CD4-positive, CD25-positive, alpha-beta regulatory T cell (primary cell): ENCODE measurements around the gene ZNRF3. TPM values are rescaled to one million over a fixed set of nuclear protein-coding genes. Genes with fewer than 3 reads are reported as not detected.
"Not testable (repeated sequence)": the region's sequence is repeated elsewhere in the genome, so short reads cannot be mapped to it uniquely, and the experiment has no call there.

Experiments used
- ATAC-seq, 2 donors: fragments of 150-1000 bp; cut with Tn5 transposase; one replicate each; pipeline ENCODE4 v1.10.0; 2021; ENCODE audit warnings: low read depth in 2 of 2, moderate number of reproducible peaks in 2 of 2, moderate library complexity in 1 of 2
- DNase-seq, 3 donors: peaks; one replicate each; pipeline versions ENCODE4 v3.0.0 to v3.0.0-alpha.2; 2012 to 2022; ENCODE audit warnings: mixed read lengths in 1 of 3
- H3K27ac ChIP-seq: one replicate; pipeline ENCODE4 v1.7.0; 2013; ENCODE audit warnings: mild to moderate bottlenecking, low read length; ENCODE audit not compliant: insufficient read depth, poor library complexity, severe bottlenecking
- H3K27me3 ChIP-seq: one replicate; pipeline ENCODE4 v1.7.0; 2013; ENCODE audit warnings: low read length; ENCODE audit not compliant: control insufficient read depth, insufficient read depth
- H3K36me3 ChIP-seq: one replicate; pipeline ENCODE4 v1.7.0; 2013; ENCODE audit warnings: mild to moderate bottlenecking, low read length, moderate library complexity; ENCODE audit not compliant: control insufficient read depth, insufficient read depth
- H3K4me1 ChIP-seq: 2 replicates; pipeline ENCODE4 v1.7.0; 2013; ENCODE audit warnings: mild to moderate bottlenecking, low read length; ENCODE audit not compliant: insufficient read depth, control insufficient read depth, poor library complexity, severe bottlenecking
- H3K4me3 ChIP-seq: one replicate; pipeline ENCODE4 v1.7.0; 2013; ENCODE audit warnings: low read depth, mild to moderate bottlenecking, low read length, moderate library complexity
- H3K9me3 ChIP-seq, 2 experiments: 1 replicate in 1 of 2; 2 replicates in 1 of 2; pipeline ENCODE4 v1.7.0; 2013; ENCODE audit warnings: low read length in 2 of 2, mild to moderate bottlenecking in 1 of 2, moderate library complexity in 1 of 2; ENCODE audit not compliant: control insufficient read depth in 2 of 2
- H3K27ac Mint-ChIP-seq, 3 donors: one replicate each; pipeline ENCODE4 v1.8.0; 2020 to 2022; ENCODE audit warnings: mild to moderate bottlenecking in 3 of 3, mixed read lengths in 3 of 3, moderate library complexity in 2 of 3
- H3K27me3 Mint-ChIP-seq: one replicate; pipeline ENCODE4 v1.8.0; 2022; ENCODE audit warnings: mild to moderate bottlenecking, mixed read lengths
- H3K36me3 Mint-ChIP-seq: one replicate; pipeline ENCODE4 v1.8.0; 2020; ENCODE audit warnings: mixed read lengths
- H3K4me1 Mint-ChIP-seq, 4 donors: one replicate each; pipeline ENCODE4 v1.8.0; 2020 to 2022; ENCODE audit warnings: mixed read lengths in 4 of 4, mild to moderate bottlenecking in 1 of 4
- H3K4me3 Mint-ChIP-seq, 4 donors: one replicate each; pipeline ENCODE4 v1.8.0; 2020 to 2022; ENCODE audit warnings: mild to moderate bottlenecking in 4 of 4, mixed read lengths in 4 of 4, moderate library complexity in 3 of 4
- H3K9me3 Mint-ChIP-seq, 7 donors: one replicate each; pipeline ENCODE4 v1.8.0; 2020 to 2022; ENCODE audit warnings: mixed read lengths in 7 of 7, mild to moderate bottlenecking in 3 of 7, moderate library complexity in 2 of 7
- polyA plus RNA-seq, 4 donors: library from polyadenylated mRNA; unstranded; fragments of 300-500 nt; fragmentation: Illumina TruSeq; gene quantifications; one replicate each; pipeline ENCODE4 v1.2.3, GENCODE V29; 2021
- total RNA-seq: library from RNA; stranded (reverse); gene quantifications from one replicate; pipeline ENCODE4 v1.2.3, GENCODE V29; 2022

The ZNRF3 gene
- total and polyA plus RNA-seq, 5 donors from 2014 or later = 0.06 to 0.35 (median 0.24) TPM

DNA sequence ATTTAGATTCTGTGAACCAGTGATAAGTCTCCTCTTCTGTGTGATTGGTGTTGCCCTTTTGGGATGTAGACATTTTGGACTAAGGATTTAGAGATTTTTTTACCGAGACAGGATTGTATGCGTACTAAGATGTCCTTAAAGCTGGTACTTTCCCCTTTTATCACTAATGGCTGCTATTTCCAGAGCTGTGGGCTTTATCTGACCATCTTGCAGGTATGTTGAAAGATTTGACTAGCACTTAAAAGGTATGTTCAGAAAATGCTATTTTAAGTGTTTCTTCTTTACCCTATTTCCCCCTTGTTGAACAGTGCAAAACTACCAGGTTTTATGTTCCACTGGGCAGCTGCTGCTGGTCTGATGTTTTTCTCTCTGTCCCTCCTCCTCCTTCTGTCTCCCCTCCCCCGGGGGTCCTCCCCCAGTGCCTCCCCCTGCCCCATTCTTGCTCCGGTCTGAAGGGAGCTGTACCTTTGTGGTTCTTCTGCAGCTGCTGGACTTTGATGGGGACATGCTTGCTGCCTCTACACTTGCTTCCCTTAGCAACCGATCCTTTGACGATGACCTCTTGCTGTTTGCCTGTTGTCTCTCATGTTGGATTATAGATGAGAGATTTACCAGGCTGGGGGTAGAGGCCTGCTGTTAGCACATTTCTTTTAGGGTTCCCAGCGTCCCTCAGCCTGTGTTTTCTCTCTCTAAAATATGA lies 59.6 kb downstream of the ZNRF3 start:
- DNase-seq = no peak
- no peak overlapping the region for H3K27ac ChIP-seq
- no peak for ATAC-seq
- peaks cover 6% of the 10 kb centered on the region for H3K27me3 ChIP-seq
- no peak overlapping the region for H3K4me3 ChIP-seq
- peaks cover 16% of the 10 kb centered on the region for H3K27me3 Mint-ChIP-seq
- H3K36me3 ChIP-seq = no peaks in the 10 kb centered on the region
- H3K4me1 ChIP-seq = no peaks in the 10 kb centered on the region
- H3K9me3 ChIP-seq = peaks cover 0 to 5% of the 10 kb centered on the region in 2 experiments
- H3K4me1 Mint-ChIP-seq = no peaks in the 10 kb centered on the region
- H3K27ac Mint-ChIP-seq = no peak overlapping the region
- peaks cover 9% of the 10 kb centered on the region for H3K36me3 Mint-ChIP-seq
- H3K4me3 Mint-ChIP-seq = no peak overlapping the region
- peaks cover 0 to 18% (median 5%) of the 10 kb centered on the region in 7 donors for H3K9me3 Mint-ChIP-seq

DNA sequence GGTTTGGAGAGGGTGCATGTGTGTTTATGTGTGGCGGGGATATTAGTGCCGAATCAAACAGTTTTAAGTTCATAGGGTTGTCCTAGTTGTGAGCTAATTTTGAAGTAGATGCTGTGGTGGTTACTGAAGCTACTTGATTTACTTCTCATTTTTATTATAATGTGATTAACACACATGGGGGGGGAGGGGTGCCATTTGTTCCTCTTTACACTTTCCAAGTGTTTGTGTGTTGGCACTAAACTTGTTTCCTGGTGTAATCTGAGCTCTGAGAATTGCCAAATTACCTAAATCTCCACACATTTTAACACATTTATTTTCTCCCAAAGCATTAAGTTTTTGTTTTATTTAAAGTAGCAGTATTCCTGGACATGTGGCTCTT lies 60.1 kb downstream of the ZNRF3 start:
- Histone ChIP-seq H3K4me3 (no peak overlapping the region), H3K27me3 (peaks cover 6% of the 10 kb centered on the region), H3K9me3 (peaks cover 0 to 5% of the 10 kb centered on the region in 2 experiments), H3K27ac (no peak overlapping the region), H3K4me1 (no peaks in the 10 kb centered on the region), H3K36me3 (no peaks in the 10 kb centered on the region)
- Mint-ChIP-seq H3K4me3 (no peak overlapping the region), H3K36me3 (peaks cover 9% of the 10 kb centered on the region), H3K4me1 (no peaks in the 10 kb centered on the region), H3K27me3 (peaks cover 12% of the 10 kb centered on the region), H3K27ac (no peak overlapping the region), H3K9me3 (peaks cover 0 to 20% (median 5%) of the 10 kb centered on the region in 7 donors)
- DNase-seq (no peak), ATAC-seq (no peak)

DNA sequence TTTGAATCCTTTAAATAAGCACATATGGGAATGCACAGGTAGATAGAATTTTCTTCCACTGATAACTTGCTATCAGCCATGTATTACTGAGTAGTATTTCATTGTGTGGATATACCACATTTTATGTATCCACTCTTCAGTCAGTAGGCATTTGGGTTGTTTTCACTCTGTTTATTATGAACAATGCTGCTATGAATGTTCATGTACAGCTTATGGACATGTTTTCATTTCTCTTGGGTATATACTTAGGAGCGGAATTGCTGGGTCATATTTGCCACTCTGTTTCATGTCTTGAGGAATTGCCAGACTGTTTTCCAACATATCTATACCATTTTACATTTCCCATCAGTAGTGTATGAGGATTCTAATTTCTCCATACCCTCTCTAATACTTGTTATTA lies 63.8 kb downstream of the ZNRF3 start:
- no peak for DNase-seq
- no peak overlapping the region for H3K27ac Mint-ChIP-seq

DNA sequence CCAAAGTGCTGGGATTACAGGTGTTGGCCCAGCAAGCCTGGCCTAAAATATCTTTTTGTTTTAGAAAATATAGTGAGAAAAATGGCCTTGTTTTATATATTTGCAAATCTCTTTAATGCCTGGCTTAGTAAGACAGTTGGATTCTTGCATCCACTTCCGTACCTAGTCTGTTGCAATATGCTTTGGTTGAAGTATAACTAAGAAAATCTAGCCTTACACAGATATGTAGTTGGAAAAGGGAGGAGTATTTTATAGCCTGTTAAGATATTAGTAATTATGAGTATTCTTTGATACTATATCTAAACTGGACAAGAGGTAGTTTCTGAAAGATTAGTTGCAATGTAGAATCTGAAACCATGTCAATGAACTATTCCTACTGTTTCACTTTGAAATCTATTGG lies 65.1 kb downstream of the ZNRF3 start:
- H3K9me3 ChIP-seq = peaks cover 0 to 5% of the 10 kb centered on the region in 2 experiments
- peaks cover 0 to 21% (median 5%) of the 10 kb centered on the region in 7 donors for H3K9me3 Mint-ChIP-seq
- no peak overlapping the region for H3K4me3 ChIP-seq
- DNase-seq (no peak), ATAC-seq (no peak)
- H3K4me1 ChIP-seq = no peaks in the 10 kb centered on the region
- H3K27ac ChIP-seq = no peak overlapping the region
- H3K27ac Mint-ChIP-seq = no peak overlapping the region
- peaks cover 9% of the 10 kb centered on the region for H3K36me3 Mint-ChIP-seq
- H3K4me3 Mint-ChIP-seq = no peak overlapping the region
- no peaks in the 10 kb centered on the region for H3K36me3 ChIP-seq
- peaks cover 20% of the 10 kb centered on the region for H3K27me3 ChIP-seq
- H3K27me3 Mint-ChIP-seq = peaks cover 34% of the 10 kb centered on the region
- peaks cover 0 to 3% (median 1%) of the 10 kb centered on the region in 4 donors for H3K4me1 Mint-ChIP-seq

More for the DNA sequence above, 63.8 kb downstream of the ZNRF3 start:
- H3K27ac ChIP-seq = no peak overlapping the region
- no peaks in the 10 kb centered on the region for H3K4me1 ChIP-seq
- peaks cover 0 to 2% (median 0%) of the 10 kb centered on the region in 4 donors for H3K4me1 Mint-ChIP-seq
- peaks cover 0 to 21% (median 5%) of the 10 kb centered on the region in 7 donors for H3K9me3 Mint-ChIP-seq
- ATAC-seq = no peak
- H3K4me3 ChIP-seq = no peak overlapping the region
- no peaks in the 10 kb centered on the region for H3K36me3 ChIP-seq
- H3K9me3 ChIP-seq = peaks cover 0 to 5% of the 10 kb centered on the region in 2 experiments
- peaks cover 22% of the 10 kb centered on the region for H3K27me3 Mint-ChIP-seq
- H3K36me3 Mint-ChIP-seq = peaks cover 9% of the 10 kb centered on the region
- H3K4me3 Mint-ChIP-seq = no peak overlapping the region
- H3K27me3 ChIP-seq = peaks cover 18% of the 10 kb centered on the region

DNA sequence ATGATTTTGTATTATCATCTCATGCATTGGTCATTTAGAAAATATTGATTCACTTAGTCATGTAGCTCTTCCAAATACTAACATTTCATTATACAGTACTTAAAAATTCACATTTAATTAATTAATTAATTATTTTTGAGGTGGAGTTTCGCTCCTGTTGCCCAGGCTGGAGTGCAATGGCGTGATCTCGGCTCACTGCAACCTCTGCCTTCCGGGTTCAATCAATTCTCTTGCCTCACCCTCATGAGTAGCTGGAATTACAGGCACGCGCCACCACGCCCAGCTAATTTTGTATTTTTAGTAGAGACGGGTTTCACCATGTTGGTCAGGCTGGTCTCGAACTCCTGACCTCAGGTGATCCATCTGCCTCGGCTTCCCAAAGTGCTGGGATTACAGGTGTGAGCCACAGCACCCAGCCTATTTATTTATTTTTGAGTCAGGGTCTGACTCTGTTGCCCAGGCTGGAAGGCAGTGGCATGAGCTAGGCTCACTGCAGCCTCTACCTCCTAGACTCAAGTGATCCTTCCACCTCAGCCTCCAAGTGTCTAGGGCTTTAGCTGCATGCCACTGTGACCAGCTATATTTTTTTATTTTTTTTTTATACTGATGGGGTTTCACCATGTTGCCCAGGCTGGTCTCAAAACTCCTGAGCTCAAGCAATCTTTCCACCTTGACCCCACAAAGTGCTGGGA lies 65.6 kb downstream of the ZNRF3 start:
- H3K4me3 ChIP-seq, DNase-seq, H3K9me3 ChIP-seq, H3K27ac ChIP-seq, H3K4me1 Mint-ChIP-seq, H3K27ac Mint-ChIP-seq, ATAC-seq, H3K4me1 ChIP-seq, H3K36me3 Mint-ChIP-seq, H3K36me3 ChIP-seq, H3K4me3 Mint-ChIP-seq: not testable (repeated sequence)
- H3K27me3 ChIP-seq = peaks cover 23% of the 10 kb centered on the region
- peaks cover 40% of the 10 kb centered on the region for H3K27me3 Mint-ChIP-seq
- H3K9me3 Mint-ChIP-seq = peaks cover 0 to 21% (median 5%) of the 10 kb centered on the region in 7 donors

DNA sequence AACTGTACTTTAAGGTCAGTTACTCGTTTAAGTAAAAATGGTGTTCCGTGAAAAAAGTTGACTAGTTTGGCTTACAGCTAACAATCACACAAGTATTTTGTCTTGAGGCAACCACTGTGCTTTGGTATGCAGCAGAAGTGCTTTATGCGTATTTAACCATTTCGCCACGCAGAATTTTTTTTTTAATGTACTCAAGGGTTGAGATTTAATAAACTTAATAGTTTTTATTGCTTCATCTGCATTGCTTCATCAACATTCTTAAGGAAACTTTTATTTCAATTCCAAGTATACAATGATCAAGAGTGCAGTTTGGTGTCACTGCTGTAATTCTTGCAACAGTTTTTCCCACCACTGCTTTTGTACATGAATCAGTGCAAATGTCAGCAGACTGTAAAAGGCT lies 66.4 kb downstream of the ZNRF3 start:
- peaks cover 0 to 5% of the 10 kb centered on the region in 2 experiments for H3K9me3 ChIP-seq
- no peaks in the 10 kb centered on the region for H3K36me3 ChIP-seq
- no peak overlapping the region for H3K27ac ChIP-seq
- Mint-ChIP-seq H3K27me3 (peaks cover 42% of the 10 kb centered on the region), H3K9me3 (peaks cover 0 to 21% (median 5%) of the 10 kb centered on the region in 7 donors), H3K4me3 (no peak overlapping the region), H3K36me3 (peaks cover 9% of the 10 kb centered on the region), H3K4me1 (peaks cover 0 to 7% (median 2%) of the 10 kb centered on the region in 4 donors), H3K27ac (no peak overlapping the region)
- H3K27me3 ChIP-seq = peaks cover 23% of the 10 kb centered on the region
- DNase-seq (no peak), ATAC-seq (no peak)
- no peak overlapping the region for H3K4me3 ChIP-seq
- no peaks in the 10 kb centered on the region for H3K4me1 ChIP-seq

DNA sequence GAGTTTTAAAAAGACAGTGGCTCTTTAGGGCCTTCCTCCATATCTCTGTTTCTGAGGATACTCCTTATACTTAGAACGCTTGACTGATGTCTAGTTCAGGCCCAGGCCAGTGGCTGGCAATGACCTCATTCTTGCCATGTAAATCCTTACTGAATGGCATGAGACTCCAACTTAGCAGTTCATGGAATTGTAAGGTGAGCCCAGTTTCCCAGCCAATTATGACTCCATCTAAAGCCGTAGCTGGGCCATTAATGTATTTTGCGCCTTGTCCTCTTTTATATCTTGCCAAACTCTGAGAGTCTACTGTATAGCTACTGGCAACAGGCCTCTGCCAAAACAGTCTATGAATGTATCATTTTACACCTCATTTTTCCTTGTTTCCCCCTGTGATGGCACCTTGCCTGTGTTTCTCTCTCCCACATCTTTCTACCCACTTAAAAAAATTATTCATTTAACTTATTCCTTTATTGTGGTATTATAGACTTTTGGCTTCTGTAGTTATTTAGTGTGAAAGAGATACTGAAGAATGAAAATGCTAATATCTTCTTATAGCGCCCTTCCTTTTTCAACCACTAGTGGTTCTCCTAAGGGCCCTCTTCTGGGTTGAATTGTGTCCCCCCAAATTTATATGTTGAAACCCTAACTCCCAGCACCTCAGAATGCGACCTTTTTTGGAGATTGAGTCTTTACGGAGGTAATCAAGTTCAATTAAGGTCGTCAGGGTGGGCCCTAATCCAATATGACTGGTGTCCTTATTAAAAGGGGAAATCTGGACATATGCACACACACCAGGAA lies 67.4 kb downstream of the ZNRF3 start:
- H3K27me3 Mint-ChIP-seq = peaks cover 45% of the 10 kb centered on the region
- Histone ChIP-seq H3K27me3 (peaks cover 27% of the 10 kb centered on the region), H3K36me3 (no peaks in the 10 kb centered on the region), H3K27ac (no peak overlapping the region), H3K9me3 (peaks cover 0 to 5% of the 10 kb centered on the region in 2 experiments), H3K4me3 (no peak overlapping the region), H3K4me1 (peaks cover 6% of the 10 kb centered on the region)
- no peak overlapping the region for H3K4me3 Mint-ChIP-seq
- H3K27ac Mint-ChIP-seq = no peak overlapping the region
- peaks cover 1 to 19% (median 5%) of the 10 kb centered on the region in 7 donors for H3K9me3 Mint-ChIP-seq
- peaks cover 1 to 13% (median 7%) of the 10 kb centered on the region in 4 donors for H3K4me1 Mint-ChIP-seq
- DNase-seq (no peak), ATAC-seq (no peak)
- peaks cover 9% of the 10 kb centered on the region for H3K36me3 Mint-ChIP-seq
